Renal pelvis (tissue), 4 donors: ENCODE data around the gene TRIM56. TPM values are rescaled to one million over a fixed set of nuclear protein-coding genes. Genes with fewer than 3 reads are reported as not detected.
"Not testable (repeated sequence)": the region's sequence is repeated elsewhere in the genome, so short reads cannot be mapped to it uniquely, and the experiment has no call there.

ENCODE experiments used
- DNase-seq: peaks from one replicate; pipeline ENCODE4 v3.0.0-alpha.2; 2013
- polyA plus RNA-seq, 3 donors: library from polyadenylated mRNA; unstranded; fragments of 120-200 nt; gene quantifications; one replicate each; pipeline ENCODE4 v1.2.1, GENCODE V29; 2013; ENCODE audit not compliant: insufficient read length in 3 of 3

TRIM56 gene
- polyA plus RNA-seq, 3 donors, result 14.5 to 23.2 (median 21.9) TPM

DNA sequence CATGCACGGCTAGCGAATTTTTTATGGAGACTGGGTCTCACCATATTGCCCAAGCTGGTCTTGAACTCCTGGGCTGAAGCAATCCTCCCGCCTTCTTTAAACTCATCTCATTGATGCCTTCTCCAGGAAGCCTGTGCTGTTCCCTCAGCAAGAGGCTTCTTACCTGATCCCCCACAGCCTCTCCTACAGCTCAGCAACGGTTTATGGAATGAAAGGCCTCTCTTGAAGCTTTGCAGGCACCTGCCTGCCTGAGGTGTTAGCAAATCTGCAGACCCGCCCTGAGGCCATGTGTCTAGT is 468 bp upstream of the TRIM56 start:
- no peak for DNase-seq

DNA sequence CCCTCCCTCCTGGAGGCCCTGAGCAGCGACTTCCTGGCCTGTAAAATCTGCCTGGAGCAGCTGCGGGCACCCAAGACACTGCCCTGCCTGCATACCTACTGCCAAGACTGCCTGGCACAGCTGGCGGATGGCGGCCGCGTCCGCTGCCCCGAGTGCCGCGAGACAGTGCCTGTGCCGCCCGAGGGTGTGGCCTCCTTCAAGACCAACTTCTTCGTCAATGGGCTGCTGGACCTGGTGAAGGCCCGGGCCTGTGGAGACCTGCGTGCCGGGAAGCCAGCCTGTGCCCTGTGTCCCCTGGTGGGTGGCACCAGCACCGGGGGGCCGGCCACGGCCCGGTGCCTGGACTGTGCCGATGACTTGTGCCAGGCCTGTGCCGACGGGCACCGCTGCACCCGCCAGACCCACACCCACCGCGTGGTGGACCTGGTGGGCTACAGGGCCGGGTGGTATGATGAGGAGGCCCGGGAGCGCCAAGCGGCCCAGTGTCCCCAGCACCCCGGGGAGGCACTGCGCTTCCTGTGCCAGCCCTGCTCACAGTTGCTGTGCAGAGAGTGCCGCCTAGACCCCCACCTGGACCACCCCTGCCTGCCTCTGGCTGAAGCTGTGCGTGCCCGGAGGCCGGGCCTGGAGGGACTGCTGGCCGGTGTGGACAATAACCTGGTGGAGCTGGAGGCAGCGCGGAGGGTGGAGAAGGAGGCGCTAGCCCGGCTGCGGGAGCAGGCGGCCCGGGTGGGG is 2.2 kb downstream of the TRIM56 start:
- DNase-seq, result no peak

GRCh38 chr7:101088069-101088425 is 2.8 kb downstream of the TRIM56 start:
- no peak for DNase-seq

DNA sequence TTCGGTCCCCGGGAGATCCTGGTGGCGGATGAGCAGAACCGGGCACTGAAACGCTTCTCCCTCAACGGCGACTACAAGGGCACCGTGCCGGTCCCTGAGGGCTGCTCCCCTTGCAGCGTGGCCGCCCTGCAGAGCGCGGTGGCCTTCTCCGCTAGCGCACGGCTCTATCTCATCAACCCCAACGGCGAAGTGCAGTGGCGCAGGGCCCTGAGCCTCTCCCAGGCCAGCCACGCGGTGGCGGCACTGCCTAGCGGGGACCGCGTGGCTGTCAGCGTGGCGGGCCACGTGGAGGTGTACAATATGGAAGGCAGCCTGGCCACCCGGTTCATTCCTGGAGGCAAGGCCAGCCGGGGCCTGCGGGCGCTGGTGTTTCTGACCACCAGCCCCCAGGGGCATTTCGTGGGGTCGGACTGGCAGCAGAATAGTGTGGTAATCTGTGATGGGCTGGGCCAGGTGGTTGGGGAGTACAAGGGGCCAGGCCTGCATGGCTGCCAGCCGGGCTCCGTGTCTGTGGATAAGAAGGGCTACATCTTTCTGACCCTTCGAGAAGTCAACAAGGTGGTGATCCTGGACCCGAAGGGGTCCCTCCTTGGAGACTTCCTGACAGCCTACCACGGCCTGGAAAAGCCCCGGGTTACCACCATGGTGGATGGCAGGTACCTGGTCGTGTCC is 3.7 kb downstream of the TRIM56 start:
- DNase-seq, result no peak

DNA sequence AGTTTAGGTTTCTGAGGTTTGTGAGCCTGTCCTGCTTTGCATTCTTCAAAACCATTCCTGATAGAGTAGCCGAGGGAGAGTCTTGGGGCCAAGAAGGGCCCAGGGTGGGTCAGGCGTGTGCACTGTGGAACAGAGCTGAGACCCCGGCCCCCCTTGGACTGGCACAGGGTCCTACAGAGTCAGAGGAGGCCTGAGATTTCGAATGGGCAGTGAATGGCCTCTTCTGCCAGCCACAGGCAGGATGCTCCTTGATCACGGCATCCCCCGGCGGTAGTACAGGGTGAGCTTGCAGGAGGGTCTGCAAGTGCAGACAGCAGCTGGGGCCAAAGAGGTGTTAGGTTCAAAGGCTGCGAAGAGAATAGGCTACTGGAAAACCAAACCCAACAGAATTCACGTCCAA is 4.6 kb downstream of the TRIM56 start:
- DNase-seq, result no peak

DNA sequence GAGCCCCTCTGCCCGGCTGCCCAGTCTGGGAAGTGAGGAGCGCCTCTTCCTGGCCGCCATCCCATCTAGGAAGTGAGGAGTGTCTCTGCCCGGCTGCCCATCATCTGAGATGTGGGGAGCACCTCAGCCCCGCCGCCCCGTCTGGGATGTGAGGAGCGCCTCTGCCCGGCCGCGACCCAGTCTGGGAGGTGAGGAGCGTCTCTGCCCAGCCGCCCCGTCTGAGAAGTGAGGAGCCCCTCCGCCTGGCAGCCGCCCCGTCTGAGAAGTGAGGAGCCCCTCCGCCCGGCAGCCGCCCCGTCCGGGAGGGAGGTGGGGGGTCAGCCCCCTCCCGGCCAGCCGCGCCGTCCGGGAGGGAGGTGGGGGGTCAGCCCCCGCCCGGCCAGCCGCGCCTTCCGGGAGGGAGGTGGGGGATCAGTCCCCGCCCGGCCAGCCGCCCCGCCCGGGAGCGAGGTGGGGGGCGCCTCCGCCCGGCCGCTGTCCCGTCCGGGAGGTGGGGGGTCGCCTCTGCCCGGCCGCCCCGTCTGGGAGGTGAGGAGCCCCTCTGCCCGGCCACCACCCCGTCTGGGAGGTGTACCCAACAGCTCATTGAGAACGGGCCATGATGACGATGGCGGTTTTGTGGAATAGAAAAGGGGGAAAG is 7.1 kb downstream of the TRIM56 start:
- not testable (repeated sequence) for DNase-seq

DNA sequence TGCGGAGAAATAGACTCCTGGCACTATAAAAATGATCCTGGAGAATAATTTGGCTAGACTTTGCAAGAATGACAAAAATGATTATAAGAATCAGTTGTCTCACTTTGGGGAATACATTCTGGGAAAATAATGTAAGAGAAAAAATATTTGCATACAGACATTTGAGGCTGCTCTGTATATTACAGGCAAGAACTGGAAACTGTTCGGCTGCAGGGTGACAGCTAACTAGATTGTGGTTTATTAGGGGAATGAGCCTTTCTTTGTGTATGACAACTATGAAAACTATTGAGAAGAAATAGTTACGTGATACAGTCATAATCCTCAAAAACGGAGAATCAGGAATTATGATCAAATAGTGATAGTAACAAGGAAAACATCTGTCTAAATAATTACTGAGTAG is 8.6 kb downstream of the TRIM56 start:
- no peak for DNase-seq

- no peak for DNase-seq
Measured at GRCh38 chr7:101094376-101094775, 9.1 kb downstream of the TRIM56 start.

GRCh38 chr7:101094791-101095375 is 9.6 kb downstream of the TRIM56 start:
- DNase-seq, result no peak

GRCh38 chr7:101096331-101096956 is 11.2 kb downstream of the TRIM56 start:
- DNase-seq, result no peak

- DNase-seq, result no peak
Measured at GRCh38 chr7:101096957-101097347, 11.7 kb downstream of the TRIM56 start.

- DNase-seq, result no peak
Measured at GRCh38 chr7:101097561-101097960, 12.3 kb downstream of the TRIM56 start.

DNA sequence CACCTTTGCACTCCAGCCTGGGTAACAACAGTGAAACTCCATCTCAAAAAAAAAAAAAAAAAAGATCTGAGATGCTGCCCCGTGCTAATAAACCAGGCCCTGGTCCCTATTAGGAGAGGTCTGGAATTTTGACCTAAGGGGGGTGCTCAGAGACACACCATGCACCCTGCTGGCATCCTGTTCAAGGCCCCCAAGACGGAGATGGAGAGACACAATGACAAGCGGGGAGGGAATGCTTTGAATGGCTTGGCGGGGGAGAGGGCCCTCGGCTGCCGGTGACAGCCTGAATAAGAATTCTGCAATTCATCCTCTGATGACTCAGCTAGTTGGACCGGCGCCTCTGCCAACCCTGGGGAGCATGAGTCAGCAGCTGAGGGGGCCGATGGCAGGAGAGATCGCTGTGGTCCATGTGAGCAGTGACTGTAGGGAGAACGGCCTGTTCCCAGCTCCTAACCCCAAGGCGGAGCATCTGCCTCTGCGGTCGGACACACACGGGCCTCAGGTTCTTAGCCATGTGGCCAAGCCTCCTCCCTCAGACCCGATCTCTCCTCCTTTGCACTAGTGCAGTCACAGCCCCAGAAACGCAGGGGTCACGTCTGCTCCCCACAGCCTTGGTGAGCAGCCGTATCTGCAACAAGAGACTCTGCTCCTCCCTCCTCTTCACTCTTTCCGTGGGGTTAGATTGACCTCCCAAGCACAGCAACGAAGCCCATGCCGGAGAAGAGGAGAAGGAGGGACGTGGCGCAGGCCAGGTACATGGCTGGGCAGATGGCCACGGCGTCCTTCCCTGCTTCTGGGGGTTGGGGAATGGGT is 14.9 kb downstream of the TRIM56 start:
- DNase-seq, result peak; percentile 44

DNA sequence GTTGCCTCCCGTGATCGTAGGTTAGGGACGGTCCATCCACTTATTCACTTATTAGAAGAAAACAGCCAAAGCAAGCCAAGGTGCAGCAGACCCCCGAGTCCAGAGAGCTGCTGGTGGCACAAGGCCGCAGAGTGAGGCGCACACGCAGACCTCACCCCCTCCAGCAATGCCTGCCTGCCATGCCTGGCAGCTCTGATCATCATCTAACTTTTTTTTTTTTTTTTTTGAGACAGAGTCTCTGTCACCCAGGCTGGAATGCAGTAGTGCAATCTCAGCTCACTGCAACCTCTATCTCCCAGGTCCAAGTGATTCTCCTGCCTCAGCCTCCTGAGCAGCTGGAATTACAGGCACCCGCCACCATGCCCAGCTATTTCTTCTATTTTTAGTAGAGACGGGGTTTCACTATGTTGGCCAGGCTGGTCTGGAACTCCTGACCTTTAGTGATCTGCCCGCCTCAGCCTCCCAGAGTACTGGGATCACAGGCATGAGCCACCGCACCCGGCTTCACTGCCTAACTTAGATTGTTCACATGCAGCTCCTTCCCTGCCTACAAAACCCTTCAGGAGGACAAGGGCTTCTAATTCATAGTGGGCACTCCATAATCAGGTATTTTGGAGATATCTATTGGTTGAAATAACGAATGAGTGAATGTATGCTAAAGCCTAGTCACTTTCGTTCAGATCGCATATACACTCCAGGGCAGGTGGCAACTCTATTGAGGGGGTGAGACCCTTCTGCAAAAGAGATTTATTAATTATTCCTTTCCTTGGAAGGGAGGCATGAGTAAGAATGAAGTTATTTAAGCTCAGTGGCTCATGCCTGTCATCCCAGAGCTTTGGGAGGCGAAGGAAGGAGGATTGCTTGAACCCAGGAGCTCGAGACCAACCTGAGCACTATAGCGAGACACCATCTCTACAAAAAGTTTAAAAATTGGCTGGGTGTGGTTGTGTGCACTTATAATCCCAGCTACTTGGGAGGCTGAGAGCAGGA is 15.9 kb downstream of the TRIM56 start:
- DNase-seq, result no peak

GRCh38 chr7:101102026-101102425 is 16.7 kb downstream of the TRIM56 start:
- DNase-seq, result no peak

DNA sequence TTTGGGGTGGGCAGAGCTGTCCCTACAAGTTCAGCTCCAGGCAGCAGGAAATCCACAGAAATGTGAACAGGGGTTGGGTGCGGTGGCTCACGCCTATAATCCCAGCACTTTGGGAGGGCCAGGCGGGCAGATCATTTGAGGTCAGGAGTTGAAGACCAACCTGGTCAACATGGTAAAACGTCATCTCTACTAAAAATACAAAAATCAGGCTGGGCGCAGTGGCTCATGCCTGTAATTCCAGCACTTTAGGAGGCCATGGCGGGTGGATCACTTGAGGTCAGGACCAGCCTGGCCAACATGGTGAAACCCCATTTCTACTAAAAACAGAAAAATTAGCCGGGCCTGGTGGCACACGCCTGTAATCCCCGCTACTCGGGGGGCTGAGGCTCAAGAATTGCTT is 18.4 kb downstream of the TRIM56 start:
- DNase-seq, result not testable (repeated sequence)

GRCh38 chr7:101104193-101104713 is 19.0 kb downstream of the TRIM56 start:
- DNase-seq, result no peak

DNA sequence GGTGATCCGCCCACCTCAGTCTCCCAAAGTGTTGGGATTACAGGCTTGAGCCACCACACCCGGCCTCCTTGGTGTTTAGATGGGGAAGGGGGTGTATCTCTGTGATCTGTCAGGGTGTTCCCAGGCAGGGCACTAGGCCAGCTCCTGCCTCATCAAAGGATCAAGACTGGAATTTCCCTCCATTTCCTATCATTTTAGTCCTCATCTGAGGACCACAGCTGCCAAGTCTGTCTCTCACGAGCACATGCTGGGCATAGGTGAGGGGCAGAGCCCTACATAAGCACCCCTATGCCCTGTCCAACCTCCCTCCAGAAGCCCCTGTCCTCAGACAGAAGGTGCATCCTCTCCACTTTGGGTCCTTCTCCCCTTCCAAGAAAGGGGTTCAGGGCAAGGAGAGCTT is 19.5 kb downstream of the TRIM56 start:
- DNase-seq, result no peak

GRCh38 chr7:101105248-101105647 is 20.0 kb downstream of the TRIM56 start:
- DNase-seq, result not testable (repeated sequence)

DNA sequence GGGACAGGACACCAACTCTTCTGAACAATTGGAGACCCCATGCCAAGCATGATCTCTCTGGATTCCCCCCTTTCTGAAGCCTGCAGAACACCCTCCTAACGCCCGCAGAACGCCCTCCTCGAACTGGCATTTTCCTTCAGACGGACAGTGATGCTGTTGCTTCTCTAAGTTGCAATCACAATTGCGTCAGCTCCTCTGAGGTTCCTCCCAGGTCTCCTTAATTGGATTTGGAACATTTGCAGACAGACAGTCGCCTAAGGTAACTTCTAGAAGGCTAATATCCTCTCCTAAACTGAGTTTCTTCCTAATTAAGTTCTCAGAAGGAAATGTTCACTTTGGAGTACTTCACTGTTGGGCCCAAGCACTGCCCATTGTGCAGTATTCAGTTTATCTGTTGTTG is 21.1 kb downstream of the TRIM56 start:
- no peak for DNase-seq
